Right cardiac atrium (tissue), 5 donors: ENCODE results near the gene KRTAP1-4. TPM values are rescaled to one million over a fixed set of nuclear protein-coding genes. Genes with fewer than 3 reads are reported as not detected.
"Not testable (repeated sequence)": the region's sequence is repeated elsewhere in the genome, so short reads cannot be mapped to it uniquely, and the experiment has no call there.

Experiments
- ATAC-seq, 2 donors: fragments of 200-7000 bp; cut with Tn5 transposase; one replicate each; pipeline versions ENCODE4 v1.8.0 to v1.9.1; 2020; ENCODE audit warnings: moderate library complexity in 2 of 2, mild to moderate bottlenecking in 1 of 2
- DNase-seq, 3 donors: peaks; one replicate each; pipeline ENCODE4 v3.0.0-alpha.2; 2020
- H3K27ac ChIP-seq: one replicate; pipeline ENCODE4 v1.5.1; 2013; ENCODE audit warnings: mild to moderate bottlenecking, low read length, control low read depth, moderate library complexity
- H3K27me3 ChIP-seq: one replicate; pipeline ENCODE4 v1.6.1; 2013; ENCODE audit not compliant: control insufficient read depth, insufficient read depth
- H3K4me1 ChIP-seq: one replicate; pipeline ENCODE4 v1.6.1; 2013; ENCODE audit warnings: low read length; ENCODE audit not compliant: control insufficient read depth, insufficient read depth
- H3K4me3 ChIP-seq: one replicate; pipeline ENCODE4 v1.5.1; 2013; ENCODE audit warnings: low read length, control low read depth
- H3K9me3 ChIP-seq: one replicate; pipeline ENCODE4 v1.6.1; 2013; ENCODE audit warnings: low read length; ENCODE audit not compliant: control insufficient read depth
- WGBS: extraction: QIAGEN DNeasy Blood & Tissue Kit; methylation state at CpG from one replicate; pipeline ENCODE4 v1.1.7; 2013; 5-methylcytosine and 5-hydroxymethylcytosine counted together
- intact Hi-C, 4 donors: fragments of 100-400 bp; cut with DNase I; formaldehyde crosslinking; loops; one replicate each; pipeline versions ENCODE4 v1.11.0 to v1.14.0; 2022 to 2023
- polyA plus RNA-seq: library from polyadenylated mRNA; stranded (reverse); fragments of 200-250 nt; gene quantifications from one replicate; pipeline ENCODE4 v1.2.3, GENCODE V29; 2013
- total RNA-seq, 4 donors: library from RNA; stranded (reverse); fragmentation: NEBNext Ultra II Directional; extraction: Animal tissue kit (Norgen Biotek cat#: 25700); gene quantifications; one replicate each; pipeline ENCODE4 v1.2.1, GENCODE V29; 2021
- donor health status: healthy with polysubstance abuse.
- donor health status: DM: no; HTN: yes; CAD: no.
- donor health status: DM: no; HTN: no; CAD: no.
- donor health status: DM: no; HTN: yes; CAD: no; lungs with severe emphysema.
- donor health status: DM: yes; HTN: yes; CAD: no.

Gene KRTAP1-4
- total and polyA plus RNA-seq, 5 donors: not detected

GRCh38 chr17:41002814-41003213 is 27.2 kb downstream of the KRTAP1-4 start:
- intact Hi-C loops: no loop called here
- H3K4me1 ChIP-seq: no peaks in the 10 kb centered on the region

GRCh38 chr17:41001795-41002194 is 28.2 kb downstream of the KRTAP1-4 start:
- H3K4me1 ChIP-seq: no peaks in the 10 kb centered on the region
- intact Hi-C loops: no loop called here
- 74% methylated on average over 4 of the region's 4 CpGs for WGBS
- ATAC-seq: no peak
- no peak overlapping the region for H3K27ac ChIP-seq
- no peaks in the 10 kb centered on the region for H3K9me3 ChIP-seq
- no peak overlapping the region for H3K4me3 ChIP-seq
- no peak for DNase-seq
- no peaks in the 10 kb centered on the region for H3K27me3 ChIP-seq

More at GRCh38 chr17:41002814-41003213, 27.2 kb downstream of the KRTAP1-4 start:
- no peak overlapping the region for H3K27ac ChIP-seq
- DNase-seq (no peak), ATAC-seq (no peak)
- H3K4me3 ChIP-seq: no peak overlapping the region
- H3K9me3 ChIP-seq: no peaks in the 10 kb centered on the region
- no peaks in the 10 kb centered on the region for H3K27me3 ChIP-seq
- WGBS: 58% methylated on average over 5 of the region's 5 CpGs

- H3K27me3 ChIP-seq, ATAC-seq, intact Hi-C loops, H3K4me1 ChIP-seq, H3K27ac ChIP-seq, H3K4me3 ChIP-seq, H3K9me3 ChIP-seq: not testable (repeated sequence)
- 70% methylated on average over 6 of the region's 6 CpGs for WGBS
- peak in 1 of 3 donors; percentile 22 for DNase-seq
Measured at GRCh38 chr17:40999563-40999962, 30.4 kb downstream of the KRTAP1-4 start, which contains the start of gene KRTAP3-2. Gene KRTAP3-2 (minus strand): TSS chr17:40999906. CDS start chr17:40999853, 53 bp downstream.

- intact Hi-C loops: no loop called here
- 70% methylated on average over 2 of the region's 2 CpGs for WGBS
Measured at GRCh38 chr17:40997361-40997760, 32.6 kb downstream of the KRTAP1-4 start.

GRCh38 chr17:40996829-40997228 is 33.2 kb downstream of the KRTAP1-4 start:
- intact Hi-C loops: no loop called here
- 81% methylated on average over 4 of the region's 4 CpGs for WGBS
- Histone ChIP-seq H3K4me3 (no peak overlapping the region), H3K9me3 (no peaks in the 10 kb centered on the region), H3K4me1 (no peaks in the 10 kb centered on the region), H3K27me3 (no peaks in the 10 kb centered on the region), H3K27ac (no peak overlapping the region)
- no peak for DNase-seq
- no peak for ATAC-seq

More at GRCh38 chr17:40997361-40997760, 32.6 kb downstream of the KRTAP1-4 start:
- ATAC-seq (no peak), DNase-seq (no peak)
- Histone ChIP-seq H3K27ac (no peak overlapping the region), H3K27me3 (no peaks in the 10 kb centered on the region), H3K4me3 (no peak overlapping the region), H3K4me1 (no peaks in the 10 kb centered on the region), H3K9me3 (no peaks in the 10 kb centered on the region)

GRCh38 chr17:40995116-40995515 is 34.9 kb downstream of the KRTAP1-4 start:
- intact Hi-C loops: no loop called here
- H3K4me1 ChIP-seq: no peaks in the 10 kb centered on the region
- WGBS: 54% methylated on average over 1 of the region's 1 CpG
- H3K4me3 ChIP-seq: no peak overlapping the region
- H3K27me3 ChIP-seq: no peaks in the 10 kb centered on the region
- H3K27ac ChIP-seq: no peak overlapping the region
- ATAC-seq: no peak
- no peak for DNase-seq
- H3K9me3 ChIP-seq: no peaks in the 10 kb centered on the region

- intact Hi-C loops: no loop called here
- WGBS: 36% methylated on average over 4 of the region's 4 CpGs
- DNase-seq: no peak
- no peak within 1 kb of the TSS for H3K27ac ChIP-seq
- no peak within 1 kb of the TSS for H3K4me3 ChIP-seq
- H3K9me3 ChIP-seq: no peaks in the 10 kb centered on the region
- no peaks in the 10 kb centered on the region for H3K27me3 ChIP-seq
- no peaks in the 10 kb centered on the region for H3K4me1 ChIP-seq
- no peak for ATAC-seq
Measured at GRCh38 chr17:40993839-40994238, 36.2 kb downstream of the KRTAP1-4 start, which contains the start of gene KRTAP3-3. Gene KRTAP3-3 (minus strand): TSS chr17:40994164. CDS start chr17:40994097, 67 bp downstream.

- no peaks in the 10 kb centered on the region for H3K27me3 ChIP-seq
- DNase-seq: no peak
Measured at GRCh38 chr17:40993084-40993483, 36.9 kb downstream of the KRTAP1-4 start.

GRCh38 chr17:40992666-40993065 is 37.3 kb downstream of the KRTAP1-4 start:
- WGBS: 84% methylated on average over 3 of the region's 3 CpGs
- no peaks in the 10 kb centered on the region for H3K27me3 ChIP-seq
- DNase-seq: no peak
- H3K4me1 ChIP-seq: no peaks in the 10 kb centered on the region
- H3K9me3 ChIP-seq: no peaks in the 10 kb centered on the region
- ATAC-seq: no peak
- no peak overlapping the region for H3K27ac ChIP-seq
- intact Hi-C loops: no loop called here
- no peak overlapping the region for H3K4me3 ChIP-seq

More at GRCh38 chr17:40993084-40993483, 36.9 kb downstream of the KRTAP1-4 start:
- no peak for ATAC-seq
- H3K4me1 ChIP-seq: no peaks in the 10 kb centered on the region
- H3K27ac ChIP-seq: no peak overlapping the region
- WGBS: 96% methylated on average over 2 of the region's 2 CpGs
- H3K9me3 ChIP-seq: no peaks in the 10 kb centered on the region
- no peak overlapping the region for H3K4me3 ChIP-seq
- intact Hi-C loops: no loop called here

GRCh38 chr17:40986920-40987319 is 43.1 kb downstream of the KRTAP1-4 start:
- intact Hi-C loops: no loop called here
- H3K27ac ChIP-seq: no peak overlapping the region
- H3K4me3 ChIP-seq: no peak overlapping the region
- H3K27me3 ChIP-seq: no peaks in the 10 kb centered on the region
- no peak for ATAC-seq
- no peak for DNase-seq
- no peaks in the 10 kb centered on the region for H3K4me1 ChIP-seq
- H3K9me3 ChIP-seq: no peaks in the 10 kb centered on the region
- WGBS: 59% methylated on average over 8 of the region's 8 CpGs

- no peak for DNase-seq
- no peak for ATAC-seq
- H3K9me3 ChIP-seq: no peaks in the 10 kb centered on the region
- H3K27ac ChIP-seq: no peak within 1 kb of the TSS
- WGBS: 65% methylated on average over 3 of the region's 3 CpGs
- H3K4me3 ChIP-seq: no peak within 1 kb of the TSS
- no peaks in the 10 kb centered on the region for H3K27me3 ChIP-seq
- H3K4me1 ChIP-seq: no peaks in the 10 kb centered on the region
- intact Hi-C loops: no loop called here
Measured at GRCh38 chr17:40984226-40984625, 45.8 kb downstream of the KRTAP1-4 start, which contains the start of gene KRT40. Gene KRT40 (minus strand): TSS chr17:40984326. CDS start chr17:40984273, 53 bp downstream.

GRCh38 chr17:40981115-40981514 is 48.9 kb downstream of the KRTAP1-4 start:
- peaks cover 3% of the 10 kb centered on the region for H3K27me3 ChIP-seq
- no peaks in the 10 kb centered on the region for H3K4me1 ChIP-seq
- no peak overlapping the region for H3K27ac ChIP-seq
- no peak for ATAC-seq
- no peak overlapping the region for H3K4me3 ChIP-seq
- intact Hi-C loops: no loop called here
- DNase-seq: no peak
- 42% methylated on average over 5 of the region's 5 CpGs for WGBS
- H3K9me3 ChIP-seq: no peaks in the 10 kb centered on the region
